Astrocyte (in vitro differentiated cells and primary cell): ENCODE measurements around the gene TFAM. TPM values are rescaled to one million over a fixed set of nuclear protein-coding genes. Genes with fewer than 3 reads are reported as not detected.

Experiments used
- DNase-seq: peaks from one replicate; pipeline ENCODE4 v3.0.0-alpha.2; 2010; ENCODE audit warnings: low read depth
- FAIRE-seq: peaks from 2 replicates; lab custom pipeline; 2011; peaks lifted over from hg19 to GRCh38; lab: Jason Lieb, UNC
- H2AFZ ChIP-seq: 2 replicates; pipeline ENCODE4 v1.6.0; 2012; ENCODE audit warnings: low read depth, low read length, inconsistent platforms
- H3K27ac ChIP-seq: 2 replicates; pipeline ENCODE4 v1.5.1; 2011; ENCODE audit warnings: low read depth, low read length, inconsistent platforms
- H3K27me3 ChIP-seq: 2 replicates; pipeline ENCODE4 v1.6.0; 2011; ENCODE audit warnings: low read length, inconsistent platforms; ENCODE audit not compliant: insufficient read depth
- H3K36me3 ChIP-seq: 2 replicates; pipeline ENCODE4 v1.5.1; 2011; ENCODE audit warnings: low read length, inconsistent platforms; ENCODE audit not compliant: insufficient read depth
- H3K4me1 ChIP-seq: 2 replicates; pipeline ENCODE4 v1.5.1; 2011; ENCODE audit warnings: low read length, inconsistent platforms; ENCODE audit not compliant: insufficient read depth
- H3K4me2 ChIP-seq: 2 replicates; pipeline ENCODE4 v1.6.0; 2012; ENCODE audit warnings: low read length, inconsistent platforms
- H3K4me3 ChIP-seq: 2 replicates; pipeline ENCODE4 v1.5.1; 2011; ENCODE audit warnings: low read depth, mild to moderate bottlenecking, low read length, inconsistent platforms; ENCODE audit not compliant: insufficient read depth
- H3K79me2 ChIP-seq: 2 replicates; pipeline ENCODE4 v1.6.0; 2012; ENCODE audit warnings: mild to moderate bottlenecking, low read length, inconsistent platforms; ENCODE audit not compliant: insufficient read depth
- H3K9ac ChIP-seq: 2 replicates; pipeline ENCODE4 v1.6.0; 2012; ENCODE audit warnings: mild to moderate bottlenecking, low read length, inconsistent platforms
- H3K9me3 ChIP-seq: 2 replicates; pipeline ENCODE4 v1.5.1; 2012; ENCODE audit warnings: low read depth, mild to moderate bottlenecking, low read length, inconsistent platforms; ENCODE audit not compliant: insufficient read depth
- H4K20me1 ChIP-seq: 2 replicates; pipeline ENCODE4 v1.6.0; 2012; ENCODE audit warnings: low read length, inconsistent platforms; ENCODE audit not compliant: insufficient read depth
- H3K27ac Mint-ChIP-seq: one replicate; pipeline ENCODE4 v1.8.0; 2021; ENCODE audit warnings: mild to moderate bottlenecking, mixed read lengths; ENCODE audit not compliant: unreplicated experiment
- H3K27me3 Mint-ChIP-seq: one replicate; pipeline ENCODE4 v1.8.0; 2021; ENCODE audit warnings: low read depth, mixed read lengths; ENCODE audit not compliant: unreplicated experiment
- H3K36me3 Mint-ChIP-seq: one replicate; pipeline ENCODE4 v1.8.0; 2021; ENCODE audit warnings: low read depth, mixed read lengths; ENCODE audit not compliant: unreplicated experiment
- H3K4me1 Mint-ChIP-seq: one replicate; pipeline ENCODE4 v1.8.0; 2021; ENCODE audit warnings: low read depth, mixed read lengths; ENCODE audit not compliant: unreplicated experiment
- H3K4me3 Mint-ChIP-seq: one replicate; pipeline ENCODE4 v1.8.0; 2021; ENCODE audit warnings: mild to moderate bottlenecking, moderate library complexity, mixed read lengths; ENCODE audit not compliant: unreplicated experiment
- H3K9me3 Mint-ChIP-seq: one replicate; pipeline ENCODE4 v1.8.0; 2021; ENCODE audit warnings: mild to moderate bottlenecking, mixed read lengths; ENCODE audit not compliant: unreplicated experiment
- CTCF ChIP-seq: IDR thresholded peaks from 2 replicates; pipeline ENCODE4 v1.5.1; 2011; ENCODE audit warnings: low read depth, mild to moderate bottlenecking, inconsistent platforms, low read length, moderate library complexity; ENCODE audit not compliant: insufficient read depth
- EZH2 ChIP-seq: IDR thresholded peaks from 2 replicates; pipeline ENCODE4 v1.6.1; 2012; ENCODE audit warnings: mild to moderate bottlenecking, low read length, inconsistent platforms; ENCODE audit not compliant: insufficient read depth
- total RNA-seq: library from RNA; stranded (reverse); gene quantifications from 2 replicates; pipeline ENCODE4 v1.2.1, GENCODE V29; 2021

The TFAM gene
- total RNA-seq, 1 donor from 2014 or later, result 41.4 TPM

- H3K9ac ChIP-seq, result no peak overlapping the region
- no peak overlapping the region for H2AFZ ChIP-seq
- no peaks in the 10 kb centered on the region for H3K4me1 ChIP-seq
- no peak overlapping the region for H3K4me3 ChIP-seq
- no peaks in the 10 kb centered on the region for H3K9me3 Mint-ChIP-seq
- no peak overlapping the region for H3K27ac Mint-ChIP-seq
- no peaks in the 10 kb centered on the region for H3K27me3 Mint-ChIP-seq
- no peaks in the 10 kb centered on the region for H3K36me3 ChIP-seq
- no peak overlapping the region for H3K4me3 Mint-ChIP-seq
- no peak overlapping the region for H3K4me2 ChIP-seq
- peaks cover 47% of the 10 kb centered on the region for H4K20me1 ChIP-seq
- DNase-seq (no peak), FAIRE-seq (no peak)
- no peaks in the 10 kb centered on the region for H3K27me3 ChIP-seq
- TF ChIP-seq EZH2, result no peak
- TF ChIP-seq CTCF, result no peak
- H3K4me1 Mint-ChIP-seq, result no peaks in the 10 kb centered on the region
- no peaks in the 10 kb centered on the region for H3K9me3 ChIP-seq
- peaks cover 4% of the 10 kb centered on the region for H3K36me3 Mint-ChIP-seq
- peaks cover 88% of the 10 kb centered on the region for H3K79me2 ChIP-seq
- no peak overlapping the region for H3K27ac ChIP-seq
These were observed 43.8 kb upstream of the TFAM start for GRCh38 chr10:58341422-58341821.

- no peak for DNase-seq
- Histone ChIP-seq H3K4me3 (no peak overlapping the region), H3K9ac (no peak overlapping the region), H3K27ac (no peak overlapping the region), H3K4me1 (no peaks in the 10 kb centered on the region), H3K4me2 (no peak overlapping the region), H3K27me3 (no peaks in the 10 kb centered on the region), H2AFZ (no peak overlapping the region), H3K9me3 (no peaks in the 10 kb centered on the region), H3K36me3 (no peaks in the 10 kb centered on the region), H3K79me2 (peaks cover 88% of the 10 kb centered on the region), H4K20me1 (peaks cover 49% of the 10 kb centered on the region)
- Mint-ChIP-seq H3K4me1 (no peaks in the 10 kb centered on the region), H3K27ac (no peak overlapping the region), H3K27me3 (no peaks in the 10 kb centered on the region), H3K9me3 (no peaks in the 10 kb centered on the region), H3K4me3 (no peak overlapping the region), H3K36me3 (peaks cover 4% of the 10 kb centered on the region)
- peak; percentile 75 for FAIRE-seq
- no peak for TF ChIP-seq CTCF
- no peak for TF ChIP-seq EZH2
These were observed 43.3 kb upstream of the TFAM start for GRCh38 chr10:58341947-58342346.

GRCh38 chr10:58347967-58348366 is 37.2 kb upstream of the TFAM start:
- H3K36me3 Mint-ChIP-seq, result peaks cover 3% of the 10 kb centered on the region
- H3K4me3 ChIP-seq, result no peak overlapping the region
- no peaks in the 10 kb centered on the region for H3K27me3 ChIP-seq
- H3K27ac Mint-ChIP-seq, result no peak overlapping the region
- peaks cover 68% of the 10 kb centered on the region for H3K79me2 ChIP-seq
- H2AFZ ChIP-seq, result no peak overlapping the region
- no peak overlapping the region for H3K4me3 Mint-ChIP-seq
- no peak for DNase-seq
- no peaks in the 10 kb centered on the region for H3K9me3 ChIP-seq
- no peaks in the 10 kb centered on the region for H3K9me3 Mint-ChIP-seq
- H3K9ac ChIP-seq, result no peak overlapping the region
- no peaks in the 10 kb centered on the region for H3K27me3 Mint-ChIP-seq
- no peak overlapping the region for H3K27ac ChIP-seq
- H3K4me1 Mint-ChIP-seq, result peaks cover 2% of the 10 kb centered on the region
- peaks cover 40% of the 10 kb centered on the region for H4K20me1 ChIP-seq
- no peaks in the 10 kb centered on the region for H3K36me3 ChIP-seq
- no peak for TF ChIP-seq CTCF
- no peak for TF ChIP-seq EZH2
- no peak overlapping the region for H3K4me2 ChIP-seq
- no peaks in the 10 kb centered on the region for H3K4me1 ChIP-seq
- FAIRE-seq, result no peak
